ENCODE measurements around the gene ALG8.

DNA sequence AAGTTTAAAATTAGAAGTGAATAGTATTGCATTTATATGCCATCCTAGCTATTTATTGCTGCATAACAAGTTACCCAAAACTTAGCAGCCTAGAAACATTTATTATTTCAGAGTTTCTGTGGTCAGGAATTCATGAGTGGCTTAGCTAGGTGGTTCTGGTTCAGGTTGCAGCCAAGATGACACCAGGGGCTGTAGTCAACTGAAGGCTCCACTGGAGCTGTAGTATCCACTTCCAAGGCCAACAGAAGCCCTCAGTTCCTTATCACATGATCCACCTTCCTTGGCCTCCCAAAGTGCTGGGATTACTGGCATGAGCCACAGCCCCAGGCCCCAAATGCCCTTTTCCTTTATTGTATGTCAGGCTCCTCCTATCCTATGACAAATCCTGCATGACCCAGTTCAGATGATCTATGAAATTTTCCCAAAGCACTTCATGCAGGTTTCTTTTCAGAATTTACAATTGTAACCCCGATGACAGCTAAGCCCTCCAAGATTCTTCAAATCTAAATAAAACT, 6.1 kb upstream of the ALG8 start:
- TF ChIP-seq, protein P1, sequence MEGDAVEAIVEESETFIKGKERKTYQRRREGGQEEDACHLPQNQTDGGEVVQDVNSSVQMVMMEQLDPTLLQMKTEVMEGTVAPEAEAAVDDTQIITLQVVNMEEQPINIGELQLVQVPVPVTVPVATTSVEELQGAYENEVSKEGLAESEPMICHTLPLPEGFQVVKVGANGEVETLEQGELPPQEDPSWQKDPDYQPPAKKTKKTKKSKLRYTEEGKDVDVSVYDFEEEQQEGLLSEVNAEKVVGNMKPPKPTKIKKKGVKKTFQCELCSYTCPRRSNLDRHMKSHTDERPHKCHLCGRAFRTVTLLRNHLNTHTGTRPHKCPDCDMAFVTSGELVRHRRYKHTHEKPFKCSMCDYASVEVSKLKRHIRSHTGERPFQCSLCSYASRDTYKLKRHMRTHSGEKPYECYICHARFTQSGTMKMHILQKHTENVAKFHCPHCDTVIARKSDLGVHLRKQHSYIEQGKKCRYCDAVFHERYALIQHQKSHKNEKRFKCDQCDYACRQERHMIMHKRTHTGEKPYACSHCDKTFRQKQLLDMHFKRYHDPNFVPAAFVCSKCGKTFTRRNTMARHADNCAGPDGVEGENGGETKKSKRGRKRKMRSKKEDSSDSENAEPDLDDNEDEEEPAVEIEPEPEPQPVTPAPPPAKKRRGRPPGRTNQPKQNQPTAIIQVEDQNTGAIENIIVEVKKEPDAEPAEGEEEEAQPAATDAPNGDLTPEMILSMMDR (IDR thresholded peaks at IDR 0.05) = no peak
- no peak for TF ChIP-seq POLR2A (IDR thresholded peaks at IDR 0.05)
- no peak for TF ChIP-seq EP300 (IDR thresholded peaks at IDR 0.05)

All from tibial nerve (tissue), 4 donors.